Measurements from ENCODE around the gene MSL1.

DNA sequence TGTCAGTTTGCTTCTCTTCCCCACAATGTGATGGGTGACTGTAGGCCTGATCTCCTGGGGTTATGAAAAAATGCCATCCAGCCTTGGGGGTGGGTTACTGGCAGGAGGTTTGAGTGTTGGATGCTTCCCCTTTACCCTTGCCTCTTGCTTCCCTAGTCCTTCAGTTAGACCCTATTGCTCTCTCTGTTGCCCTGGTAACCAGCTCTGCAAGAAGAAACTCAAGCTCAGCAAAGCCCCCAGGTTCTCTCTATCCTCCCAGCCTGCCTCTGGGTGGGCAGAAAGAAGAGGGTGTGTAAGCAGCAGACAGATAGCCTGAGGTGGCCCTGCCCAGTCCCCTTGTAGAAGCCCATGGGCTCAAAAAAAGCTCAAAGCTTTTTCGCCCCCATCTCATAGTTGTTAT lies 52.7 kb downstream of the MSL1 start:
- TF ChIP-seq EZH2phosphoT487 (IDR thresholded peaks at IDR 0.05; ENCODE audit: borderline replicate concordance, low read length): no peak
- TF ChIP-seq, protein P1, sequence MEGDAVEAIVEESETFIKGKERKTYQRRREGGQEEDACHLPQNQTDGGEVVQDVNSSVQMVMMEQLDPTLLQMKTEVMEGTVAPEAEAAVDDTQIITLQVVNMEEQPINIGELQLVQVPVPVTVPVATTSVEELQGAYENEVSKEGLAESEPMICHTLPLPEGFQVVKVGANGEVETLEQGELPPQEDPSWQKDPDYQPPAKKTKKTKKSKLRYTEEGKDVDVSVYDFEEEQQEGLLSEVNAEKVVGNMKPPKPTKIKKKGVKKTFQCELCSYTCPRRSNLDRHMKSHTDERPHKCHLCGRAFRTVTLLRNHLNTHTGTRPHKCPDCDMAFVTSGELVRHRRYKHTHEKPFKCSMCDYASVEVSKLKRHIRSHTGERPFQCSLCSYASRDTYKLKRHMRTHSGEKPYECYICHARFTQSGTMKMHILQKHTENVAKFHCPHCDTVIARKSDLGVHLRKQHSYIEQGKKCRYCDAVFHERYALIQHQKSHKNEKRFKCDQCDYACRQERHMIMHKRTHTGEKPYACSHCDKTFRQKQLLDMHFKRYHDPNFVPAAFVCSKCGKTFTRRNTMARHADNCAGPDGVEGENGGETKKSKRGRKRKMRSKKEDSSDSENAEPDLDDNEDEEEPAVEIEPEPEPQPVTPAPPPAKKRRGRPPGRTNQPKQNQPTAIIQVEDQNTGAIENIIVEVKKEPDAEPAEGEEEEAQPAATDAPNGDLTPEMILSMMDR (IDR thresholded peaks at IDR 0.05; ENCODE audit: low read depth, low read length, poor library complexity, severe bottlenecking): no peak

Data from DOHH2 (cell line).